Stimulated activated CD4-positive, alpha-beta T cell treated with anti-CD3 and anti-CD28 coated beads, Interleukin-15, amount 100 ng/mL, for 1 hour (primary cell): ENCODE measurements around the gene PEX14.

Experiments
- DNase-seq, 2 donors: peaks; one replicate each; pipeline ENCODE4 v3.0.0-alpha.2; 2020; ENCODE audit warnings: low read depth in 1 of 2, low spot score in 1 of 2

The PEX14 gene

DNA sequence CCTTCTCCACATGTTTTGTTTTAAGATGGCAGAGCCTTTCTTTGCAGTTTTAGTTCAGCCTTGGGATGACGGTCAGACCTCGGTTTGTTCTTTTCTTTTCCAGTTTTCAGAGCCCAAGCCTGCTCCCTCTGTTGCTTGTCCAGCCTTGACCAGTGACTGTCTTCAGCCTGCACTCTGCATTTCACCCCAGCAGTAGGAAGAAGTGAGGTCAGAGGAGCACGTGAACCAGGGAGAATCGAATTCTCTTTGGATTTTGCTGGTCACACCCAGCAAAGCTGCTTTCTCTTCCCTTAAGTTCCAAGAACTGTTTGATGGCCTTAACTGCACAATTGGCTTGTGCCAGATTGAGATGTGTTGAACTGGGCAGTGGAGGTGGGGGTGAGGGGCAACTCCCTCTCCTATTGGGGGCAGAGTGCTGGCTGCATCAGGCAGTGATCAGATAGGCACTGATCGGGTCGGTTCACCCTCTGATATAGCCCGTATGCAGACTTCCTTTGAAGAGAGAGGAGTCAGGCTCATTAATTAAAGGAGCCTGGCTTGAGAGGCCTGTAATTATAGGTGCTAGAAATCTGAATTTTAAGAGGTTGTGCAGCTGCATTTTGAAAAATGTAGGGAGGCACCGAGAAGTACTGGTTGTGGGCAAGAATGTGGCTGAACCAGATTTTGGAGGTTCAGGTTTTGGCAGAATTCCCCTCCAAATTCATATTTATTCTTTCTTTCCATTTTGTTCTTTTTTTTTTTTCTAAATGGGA, 42.4 kb downstream of the PEX14 start:
- DNase-seq, result no peak

DNA sequence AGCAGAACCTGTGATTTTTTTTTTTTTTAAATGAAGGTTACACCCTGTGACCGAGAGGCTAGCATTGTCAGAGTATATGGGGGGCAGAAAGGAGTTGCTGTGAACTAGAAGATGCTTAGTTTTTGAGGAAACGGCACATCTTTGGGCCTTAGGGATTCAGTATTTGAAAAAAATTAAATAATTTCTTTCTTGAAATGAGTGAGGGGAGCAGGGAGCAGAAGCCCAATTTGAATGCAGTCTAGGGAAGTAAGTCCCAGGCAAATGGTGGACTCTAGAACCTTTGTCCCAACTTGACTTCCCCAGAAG, 42.9 kb downstream of the PEX14 start:
- DNase-seq, result no peak

DNA sequence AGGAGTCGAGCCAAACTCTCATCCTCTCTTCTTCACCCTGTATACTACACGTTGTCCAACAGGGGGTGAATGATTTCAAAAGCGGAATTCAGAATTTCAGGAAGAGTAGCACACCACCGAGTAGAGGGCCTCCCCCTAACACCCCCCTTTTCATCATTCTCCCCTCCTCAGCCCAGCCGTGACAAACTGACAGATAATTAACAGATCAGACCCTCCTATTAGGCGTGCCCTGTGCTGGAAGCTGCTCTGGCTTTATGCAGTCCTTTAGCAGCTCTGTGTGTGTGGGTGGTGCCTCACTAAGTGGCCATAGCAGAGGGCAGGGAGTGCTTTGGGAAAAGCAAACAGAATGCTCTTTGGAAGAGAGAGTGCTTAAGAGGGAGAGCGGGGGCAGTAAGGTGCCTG, 44.3 kb downstream of the PEX14 start:
- no peak for DNase-seq

DNA sequence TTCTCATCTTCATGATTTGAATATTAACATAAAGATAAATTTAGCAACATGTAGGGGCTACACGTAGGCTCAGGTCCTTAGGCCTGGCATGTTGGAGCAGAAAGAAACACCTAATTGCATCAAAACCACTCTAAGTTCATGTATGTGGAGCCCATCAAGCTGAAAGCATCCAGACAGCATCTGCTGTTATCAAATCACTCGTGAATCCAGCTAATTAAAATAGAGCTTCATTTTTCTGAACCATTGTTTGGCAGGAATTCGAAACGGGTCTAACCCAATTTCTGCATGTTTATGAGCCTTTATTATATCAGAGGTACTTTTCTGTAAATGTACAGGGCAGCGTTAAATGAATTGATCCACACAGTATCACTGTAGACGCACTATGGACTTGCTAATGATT, 45.7 kb downstream of the PEX14 start:
- DNase-seq, result no peak

DNA sequence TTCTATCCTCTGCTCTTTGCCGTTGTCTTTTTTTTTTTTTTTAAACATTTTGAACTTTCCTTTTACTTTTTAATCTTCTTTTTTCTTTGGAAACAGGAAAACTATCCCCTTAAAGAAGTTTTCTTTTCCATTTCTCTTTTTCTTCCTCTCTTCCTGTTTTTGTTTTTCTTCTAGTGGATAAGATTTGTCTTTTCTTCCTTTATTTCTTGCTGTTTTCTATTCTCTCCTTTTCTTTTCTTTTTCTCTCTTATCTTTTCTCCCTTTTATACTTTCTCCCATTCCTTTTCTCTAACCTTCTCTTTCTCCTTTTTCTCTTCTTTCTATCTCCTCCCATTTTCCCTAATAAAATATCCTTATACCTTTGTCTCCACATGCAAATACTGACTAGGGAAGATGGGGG, 46.2 kb downstream of the PEX14 start:
- DNase-seq, result no peak

DNA sequence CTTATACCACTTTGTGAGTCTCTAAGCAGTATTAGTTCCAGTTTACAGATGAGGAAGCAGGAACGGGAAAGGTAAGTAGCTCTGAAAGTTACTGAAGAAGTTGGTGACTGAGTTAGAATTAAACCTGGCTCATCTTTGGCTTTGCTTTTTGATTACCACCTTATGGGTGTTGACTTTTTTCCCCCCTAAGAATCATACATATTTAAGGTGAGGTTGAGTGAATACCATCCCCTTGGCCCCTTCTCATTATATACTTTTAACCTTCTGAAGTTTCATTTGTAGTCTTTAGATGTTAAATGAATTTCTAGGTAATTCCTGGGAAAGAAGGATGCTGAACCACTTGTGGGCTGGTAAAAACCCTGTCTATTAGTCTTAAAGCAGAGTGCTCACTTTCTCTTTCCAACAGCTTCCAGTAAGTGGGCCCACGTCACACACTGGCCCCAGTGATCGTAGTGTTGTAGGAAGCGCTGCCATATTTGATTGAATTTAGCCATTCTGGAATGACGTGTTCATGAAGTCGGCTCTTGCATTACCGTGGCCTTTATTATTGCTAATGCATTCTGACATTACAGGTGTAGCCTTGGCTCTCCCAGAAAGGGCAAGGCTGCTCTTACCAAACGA, 46.9 kb downstream of the PEX14 start:
- no peak for DNase-seq

DNA sequence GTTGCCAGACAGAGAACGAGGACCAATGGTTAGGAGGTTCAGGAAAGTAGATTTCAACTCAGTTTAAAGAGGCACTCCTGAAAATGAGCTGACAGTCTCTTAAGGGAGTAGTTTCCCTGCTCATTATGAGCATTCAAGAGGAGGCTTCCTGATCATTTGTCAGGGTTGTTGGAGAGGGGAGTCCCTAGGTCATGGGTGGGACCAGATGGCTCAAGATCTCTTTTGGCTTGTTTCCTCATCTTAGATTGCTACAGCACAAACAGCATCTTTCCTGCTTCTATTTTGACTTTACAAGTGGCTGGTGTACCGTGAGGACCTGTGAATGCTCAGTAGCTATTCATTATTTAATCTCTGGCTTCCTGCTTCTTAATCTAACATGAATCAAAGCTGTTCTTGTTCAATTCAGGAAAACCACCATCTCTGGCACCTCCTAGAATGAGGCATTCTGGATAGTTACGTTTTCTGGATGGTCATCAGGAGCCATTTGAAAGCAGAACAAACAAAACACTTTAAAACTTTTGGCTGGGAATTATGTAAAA, 47.6 kb downstream of the PEX14 start:
- no peak for DNase-seq

DNA sequence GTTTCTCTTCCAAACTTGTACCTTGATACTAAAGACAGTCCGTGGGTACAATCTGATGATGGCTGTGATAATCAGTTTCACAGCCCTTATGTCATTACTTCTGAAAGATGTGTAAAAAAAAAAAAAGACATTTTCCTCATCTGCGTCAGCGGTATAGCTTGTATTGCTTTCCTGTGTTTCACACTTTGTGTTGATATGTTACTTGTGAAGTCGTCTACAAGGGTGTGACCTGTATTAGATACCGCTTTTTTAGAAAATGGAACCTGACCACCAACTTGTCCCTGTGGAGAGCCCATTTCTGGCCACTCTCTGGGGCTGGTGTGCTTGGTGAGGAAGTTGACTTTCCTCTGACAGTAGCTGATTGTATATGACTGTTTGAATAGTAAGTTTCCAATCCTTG, 50.5 kb downstream of the PEX14 start:
- DNase-seq, result no peak

DNA sequence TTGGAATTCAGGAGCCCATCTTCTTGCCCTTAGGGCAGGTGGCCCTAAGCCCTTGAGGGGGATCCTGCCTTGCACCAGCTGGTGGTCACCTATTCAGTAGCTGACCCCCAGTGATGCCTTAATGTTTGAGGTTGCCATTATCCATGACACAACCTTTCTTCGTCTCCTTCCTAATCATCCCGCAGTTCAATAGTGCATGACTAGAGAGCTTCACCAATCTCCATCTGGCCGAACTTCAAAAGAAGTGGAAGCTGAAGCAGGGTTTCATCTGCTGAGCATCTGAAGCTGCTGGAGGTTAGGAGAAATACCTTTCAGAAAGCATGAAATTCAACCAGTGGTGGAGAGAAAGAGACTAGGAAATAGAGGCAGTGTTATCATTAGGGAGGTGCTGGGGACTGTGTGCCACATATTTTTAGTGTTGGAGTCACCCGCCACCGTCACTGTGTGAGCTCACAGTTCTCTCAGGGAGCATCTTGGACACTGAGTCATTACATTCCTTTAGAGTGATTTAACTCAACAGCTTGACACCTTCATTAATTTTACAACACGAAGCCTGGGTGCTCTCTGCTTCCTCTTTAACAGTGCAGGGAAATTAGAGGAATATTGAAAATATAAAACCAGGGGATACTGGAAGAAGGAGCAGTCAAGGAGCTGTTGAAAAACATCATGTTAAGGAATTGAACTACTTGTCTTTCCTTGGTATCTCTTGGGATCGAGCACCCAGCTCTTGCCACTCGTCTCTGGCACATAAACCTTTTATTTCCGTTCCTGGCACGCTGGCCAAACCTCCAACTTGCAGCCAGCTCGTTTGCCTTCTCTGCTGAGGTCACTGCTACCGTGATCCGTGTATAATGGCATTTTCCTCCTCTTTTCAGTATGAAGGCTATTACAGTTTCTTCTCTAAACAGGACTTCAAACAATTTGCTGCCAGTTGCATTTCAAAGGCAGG, 53.6 kb downstream of the PEX14 start:
- DNase-seq, result no peak

DNA sequence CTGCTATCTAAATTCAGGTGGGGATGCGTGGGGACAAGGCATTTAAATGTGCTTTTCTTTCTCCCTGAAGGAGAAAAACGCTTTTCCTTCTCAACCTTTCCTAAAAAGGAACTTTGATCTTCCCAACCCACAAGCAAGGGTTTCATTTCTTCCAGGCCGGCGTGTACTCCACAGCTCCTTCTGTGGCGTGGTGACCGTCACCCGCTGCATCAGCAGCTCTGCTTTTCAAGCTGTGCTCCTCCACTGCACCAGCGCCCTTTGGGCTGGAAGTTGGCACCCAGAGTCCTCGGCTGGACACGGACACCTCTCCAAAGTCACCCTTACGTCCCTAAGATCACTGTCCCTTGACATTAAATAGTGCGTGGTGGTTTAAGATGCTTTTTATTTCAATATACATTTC, 54.3 kb downstream of the PEX14 start:
- DNase-seq, result no peak

DNA sequence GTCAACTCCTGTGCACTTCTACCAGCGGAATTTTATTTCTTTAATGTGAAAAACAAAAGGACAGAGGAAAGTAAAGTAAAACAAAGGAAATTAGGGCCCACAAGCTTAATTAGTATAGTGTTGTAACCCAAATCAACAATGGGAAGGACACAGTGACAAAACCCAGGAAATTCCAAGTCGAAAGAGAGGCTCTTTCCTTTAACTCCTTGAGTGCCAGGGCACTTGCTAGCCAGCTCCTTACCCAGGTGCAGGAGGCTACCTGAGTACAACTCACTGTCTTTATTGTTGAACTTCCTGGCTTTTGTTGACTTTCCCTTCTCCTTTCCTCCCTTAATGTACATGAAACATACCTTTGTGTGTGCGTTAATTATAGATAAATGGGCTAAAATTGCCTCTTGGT, 55.0 kb downstream of the PEX14 start:
- no peak for DNase-seq

DNA sequence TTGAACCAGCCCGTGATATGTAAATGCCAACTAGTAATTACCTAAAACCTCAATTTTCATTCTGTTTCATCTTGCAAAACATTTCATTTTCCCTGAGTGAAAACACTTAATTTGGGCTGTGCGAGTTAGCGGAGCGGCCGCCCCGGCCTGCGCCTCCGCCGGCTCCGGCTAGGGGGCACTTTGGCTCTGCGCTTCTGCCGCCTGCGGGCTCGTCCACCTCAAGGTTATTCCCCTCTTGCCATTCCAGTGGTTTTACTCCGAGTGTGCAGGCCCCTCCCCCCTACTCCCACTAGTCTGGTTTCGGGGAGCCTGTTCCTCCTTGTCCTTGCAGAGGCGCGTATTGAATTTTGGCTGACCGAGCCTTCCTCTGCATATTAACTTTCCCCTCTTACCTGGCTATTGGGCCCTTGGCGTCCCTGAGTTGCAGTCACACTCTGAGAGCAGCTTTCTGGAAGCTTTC, 55.6 kb downstream of the PEX14 start:
- no peak for DNase-seq

DNA sequence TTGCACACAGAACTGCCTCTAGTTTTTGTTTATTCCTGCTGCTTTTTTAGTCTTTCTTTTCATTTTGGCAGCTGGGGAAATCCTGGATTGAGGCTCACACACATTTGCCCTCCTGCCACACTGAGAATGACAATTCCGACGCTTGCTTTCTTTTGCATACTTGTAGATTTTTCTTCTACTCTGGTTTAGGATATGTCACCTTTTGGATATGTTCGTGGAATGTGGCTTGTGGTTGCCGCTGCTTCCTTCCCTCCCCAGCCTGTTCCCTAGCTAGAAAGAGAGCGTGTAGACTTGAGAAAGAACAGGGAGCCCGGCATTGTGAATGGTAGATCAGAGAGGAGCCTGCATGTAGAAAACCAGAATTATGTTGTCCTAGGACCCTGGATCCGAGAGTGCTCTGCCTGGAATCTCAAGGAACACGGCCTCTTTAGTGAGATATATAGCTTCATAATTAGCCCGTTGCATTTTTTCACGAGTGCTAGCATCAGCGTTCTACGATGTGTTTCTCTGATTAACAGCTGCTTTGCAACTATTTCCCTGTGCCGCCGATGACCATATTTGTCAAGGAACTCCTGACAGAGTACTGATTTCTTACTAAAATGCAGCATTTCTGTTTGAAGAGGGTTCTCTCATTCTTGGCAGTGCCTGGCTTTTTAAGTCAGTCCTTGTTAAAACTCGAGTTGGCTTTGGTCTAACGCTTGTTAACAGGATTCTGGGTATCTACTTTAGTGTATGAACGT, 56.2 kb downstream of the PEX14 start:
- DNase-seq, result no peak

DNA sequence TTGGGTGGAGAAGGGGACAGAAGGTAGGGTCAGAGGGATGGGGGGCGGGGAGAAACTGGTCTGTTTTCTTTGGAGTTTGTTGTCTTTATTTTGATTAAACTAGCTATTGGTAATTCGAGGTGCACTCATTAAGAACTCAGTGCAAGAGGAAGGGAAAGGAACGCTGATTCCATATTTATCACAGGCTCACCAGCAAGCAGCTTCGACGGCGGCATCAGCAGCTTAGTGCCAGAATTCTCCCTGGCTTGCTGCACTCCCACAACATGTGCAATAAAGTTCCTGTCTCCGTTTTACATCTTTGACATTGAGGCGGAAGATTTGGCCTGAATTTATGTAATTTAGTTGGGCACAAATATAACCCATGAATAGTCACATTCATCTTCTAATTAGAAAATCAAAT, 57.6 kb downstream of the PEX14 start:
- DNase-seq, result no peak

DNA sequence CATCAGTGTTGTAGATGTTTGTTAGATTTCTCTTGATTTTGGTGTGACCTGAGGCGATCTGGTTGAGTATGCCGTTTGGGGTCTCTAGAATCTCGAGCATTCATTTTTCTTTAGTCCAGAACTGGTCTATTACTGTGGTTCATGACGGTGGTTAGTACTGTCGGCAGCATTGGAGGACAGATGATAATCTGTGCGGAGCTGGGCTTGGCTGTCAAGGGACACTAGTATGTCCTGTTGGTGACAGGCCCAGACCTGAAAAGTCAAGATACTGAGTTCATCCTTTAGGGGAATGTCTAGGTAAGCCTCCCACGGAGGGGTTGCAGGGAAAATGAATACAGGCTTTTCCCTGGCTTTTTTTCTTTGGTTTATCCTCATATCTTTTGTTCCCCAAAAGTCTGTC, 59.8 kb downstream of the PEX14 start:
- no peak for DNase-seq

DNA sequence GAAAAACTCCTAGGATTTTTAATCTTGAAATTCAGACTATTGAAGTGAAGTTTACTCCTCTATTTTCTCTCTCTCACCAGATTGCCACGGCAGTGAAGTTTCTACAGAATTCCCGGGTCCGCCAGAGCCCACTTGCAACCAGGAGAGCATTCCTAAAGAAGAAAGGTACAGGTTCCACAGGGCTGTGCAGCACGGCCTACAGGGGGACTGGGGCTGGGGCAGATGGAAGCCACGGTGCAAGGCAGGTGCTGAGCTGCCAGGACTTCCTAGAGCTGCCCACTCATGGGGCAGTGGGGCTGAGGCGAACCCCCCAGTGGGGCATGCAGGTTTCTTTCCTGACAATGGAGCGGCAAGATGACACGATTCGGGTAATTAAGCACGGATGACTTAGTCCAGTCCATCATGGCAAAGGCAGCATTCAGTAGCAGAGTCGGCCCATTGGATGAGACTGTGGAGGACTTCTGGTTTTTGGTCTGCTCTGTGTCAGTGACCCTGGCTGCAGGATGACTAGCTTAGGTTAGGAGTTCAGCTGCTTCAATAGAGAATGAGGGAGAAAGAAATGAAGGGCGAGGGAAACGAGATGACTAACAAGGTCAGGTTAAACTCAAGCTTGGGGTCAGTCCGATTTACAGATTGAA, 61.5 kb downstream of the PEX14 start:
- no peak for DNase-seq

DNA sequence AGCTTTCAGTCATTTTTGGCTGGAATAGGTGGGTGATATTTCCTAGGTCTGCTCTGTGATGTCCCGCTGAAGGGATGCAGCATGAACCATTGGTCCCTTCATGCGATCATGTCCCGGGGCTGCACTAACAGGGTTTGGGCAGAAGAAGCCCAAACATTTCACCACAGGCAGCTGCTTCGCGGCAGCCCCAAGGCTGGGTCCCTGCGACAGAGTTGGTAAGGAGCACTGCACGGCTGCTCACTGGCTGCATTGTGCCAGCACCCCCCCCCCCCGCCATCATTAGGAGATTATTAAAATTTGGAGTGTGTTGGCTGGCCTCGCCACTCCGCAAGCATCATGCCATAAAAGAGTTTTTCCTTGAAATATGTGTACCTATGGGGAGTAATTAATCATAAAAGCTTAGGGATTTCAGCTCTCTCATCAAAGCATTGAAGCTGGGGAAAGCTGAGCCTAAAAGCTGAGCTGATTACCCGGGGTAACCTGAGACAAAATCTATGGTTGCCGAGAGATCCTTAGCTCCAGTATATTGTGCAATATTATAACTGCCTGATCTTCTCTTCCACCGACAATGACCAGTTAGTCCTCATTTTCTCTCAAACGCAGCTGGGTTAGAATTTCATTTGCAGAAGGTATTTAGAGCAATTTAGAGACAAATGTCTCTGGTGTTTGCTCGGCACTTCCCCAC, 62.5 kb downstream of the PEX14 start:
- no peak for DNase-seq

DNA sequence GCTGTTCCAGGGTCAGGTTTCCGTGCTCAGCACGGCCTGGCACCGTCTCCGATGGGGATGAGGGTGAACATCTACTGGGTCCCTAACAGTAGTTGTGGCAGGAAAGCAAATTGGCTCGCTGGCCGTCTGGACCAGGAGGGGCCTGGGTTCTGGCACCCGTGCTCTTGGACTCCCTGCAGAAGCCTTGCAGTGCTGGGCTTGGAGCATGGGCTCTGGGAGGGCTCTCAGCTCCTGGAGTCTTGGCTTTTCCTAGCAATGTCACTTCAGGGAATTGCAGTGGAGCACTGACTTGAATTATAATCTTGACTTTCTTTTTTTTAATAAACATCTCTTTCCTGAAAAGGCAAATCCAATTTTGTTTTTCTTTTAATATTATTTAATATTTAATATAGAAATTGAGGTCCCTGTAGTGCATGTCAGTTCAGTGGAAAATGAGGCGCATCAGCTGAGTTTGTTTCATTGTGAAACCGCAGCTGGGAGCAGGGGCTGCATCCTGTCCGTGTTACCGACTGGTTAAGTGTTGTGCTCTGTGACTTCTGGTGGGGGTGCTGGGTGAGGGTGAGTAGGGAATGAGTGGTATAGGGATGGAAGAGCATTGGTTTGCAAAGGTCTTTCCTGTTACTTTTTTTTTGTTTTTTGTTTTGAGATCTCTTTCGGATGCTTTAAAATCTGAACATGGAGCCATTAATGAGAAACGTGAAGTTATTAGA, 64.1 kb downstream of the PEX14 start:
- DNase-seq, result no peak

DNA sequence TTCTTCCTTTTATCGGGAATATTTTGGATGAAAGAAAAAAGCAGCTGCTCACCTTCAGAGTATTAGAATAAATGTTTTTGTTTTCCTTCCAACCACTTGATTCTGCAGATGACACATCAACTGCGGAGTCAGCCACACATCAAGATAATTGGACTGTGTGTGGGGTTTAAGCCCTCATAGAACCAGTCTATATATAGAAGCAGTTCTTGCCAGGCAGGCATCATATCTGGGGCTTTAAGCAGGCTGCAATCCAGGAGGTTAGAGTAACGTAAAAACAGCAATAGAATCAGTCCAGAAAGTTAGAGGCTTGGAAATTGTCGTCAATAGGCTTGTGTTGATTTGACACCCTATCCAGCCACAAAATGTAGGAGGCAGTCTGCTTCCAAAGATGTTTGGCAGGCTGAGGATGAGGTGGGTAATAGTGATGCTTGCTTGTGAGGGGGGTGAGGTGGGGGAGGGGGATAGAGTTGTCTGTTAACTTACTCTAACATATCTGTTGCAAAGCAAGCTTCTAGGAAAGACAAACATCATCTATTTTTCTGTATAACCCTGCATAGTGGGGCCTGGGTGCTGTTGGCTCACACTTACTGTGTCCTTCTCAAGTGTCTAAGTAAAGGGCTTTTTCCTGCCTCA, 64.8 kb downstream of the PEX14 start:
- DNase-seq, result no peak
